Measurements from ENCODE around the gene EXOC3L4.

EXOC3L4 gene

GRCh38 chr14:103126088-103126872 lies 31.8 kb downstream of the EXOC3L4 start:
- no peak for DNase-seq (ENCODE audit: low read depth)
- no peak overlapping the region for H3K4me3 ChIP-seq (ENCODE audit: low read depth, low read length)
- TF ChIP-seq CTCF (IDR thresholded peaks at IDR 0.05; ENCODE audit: low read depth, low read length) (no peak), POLR2A (IDR thresholded peaks at IDR 0.05; ENCODE audit: extremely low read depth, insufficient read length) (no peak), MYC (IDR thresholded peaks at IDR 0.05; ENCODE audit: low read depth, low read length) (no peak), MAX (IDR thresholded peaks at IDR 0.05; ENCODE audit: low read depth, low read length) (no peak)

GRCh38 chr14:103126873-103127304 lies 32.4 kb downstream of the EXOC3L4 start:
- TF ChIP-seq POLR2A (IDR thresholded peaks at IDR 0.05; ENCODE audit: extremely low read depth, insufficient read length) (no peak), MAX (IDR thresholded peaks at IDR 0.05; ENCODE audit: low read depth, low read length) (no peak), MYC (IDR thresholded peaks at IDR 0.05; ENCODE audit: low read depth, low read length) (no peak), CTCF (IDR thresholded peaks at IDR 0.05; ENCODE audit: low read depth, low read length) (no peak)
- DNase-seq (ENCODE audit: low read depth), result no peak
- no peak overlapping the region for H3K4me3 ChIP-seq (ENCODE audit: low read depth, low read length)

- DNase-seq (ENCODE audit: low read depth), result no peak
- TF ChIP-seq MAX (IDR thresholded peaks at IDR 0.05; ENCODE audit: low read depth, low read length) (no peak), CTCF (IDR thresholded peaks at IDR 0.05; ENCODE audit: low read depth, low read length) (no peak), POLR2A (IDR thresholded peaks at IDR 0.05; ENCODE audit: extremely low read depth, insufficient read length) (no peak), MYC (IDR thresholded peaks at IDR 0.05; ENCODE audit: low read depth, low read length) (no peak)
- no peak overlapping the region for H3K4me3 ChIP-seq (ENCODE audit: low read depth, low read length)
Measured at GRCh38 chr14:103127356-103127755, 32.8 kb downstream of the EXOC3L4 start.

- no peak for DNase-seq (ENCODE audit: low read depth)
- TF ChIP-seq MAX (IDR thresholded peaks at IDR 0.05; ENCODE audit: low read depth, low read length), result no peak
- TF ChIP-seq CTCF (IDR thresholded peaks at IDR 0.05; ENCODE audit: low read depth, low read length), result no peak
- TF ChIP-seq MYC (IDR thresholded peaks at IDR 0.05; ENCODE audit: low read depth, low read length), result no peak
- no peak for TF ChIP-seq POLR2A (IDR thresholded peaks at IDR 0.05; ENCODE audit: extremely low read depth, insufficient read length)
Measured at GRCh38 chr14:103127861-103128598, 33.5 kb downstream of the EXOC3L4 start.

GRCh38 chr14:103128631-103129300 lies 34.2 kb downstream of the EXOC3L4 start:
- TF ChIP-seq CTCF (IDR thresholded peaks at IDR 0.05; ENCODE audit: low read depth, low read length), result no peak
- no peak for TF ChIP-seq MAX (IDR thresholded peaks at IDR 0.05; ENCODE audit: low read depth, low read length)
- no peak for TF ChIP-seq POLR2A (IDR thresholded peaks at IDR 0.05; ENCODE audit: extremely low read depth, insufficient read length)
- no peak for TF ChIP-seq MYC (IDR thresholded peaks at IDR 0.05; ENCODE audit: low read depth, low read length)
- H3K4me3 ChIP-seq (ENCODE audit: low read depth, low read length), result no peak overlapping the region
- DNase-seq (ENCODE audit: low read depth), result no peak

More at GRCh38 chr14:103127861-103128598, 33.5 kb downstream of the EXOC3L4 start:
- no peak overlapping the region for H3K4me3 ChIP-seq (ENCODE audit: low read depth, low read length)
